ENCODE results near the gene SYNGAP1. TPM values are rescaled to one million over a fixed set of nuclear protein-coding genes. Genes with fewer than 3 reads are reported as not detected.

SYNGAP1 gene
- polyA plus RNA-seq, 1 donor: 21.0 TPM

DNA sequence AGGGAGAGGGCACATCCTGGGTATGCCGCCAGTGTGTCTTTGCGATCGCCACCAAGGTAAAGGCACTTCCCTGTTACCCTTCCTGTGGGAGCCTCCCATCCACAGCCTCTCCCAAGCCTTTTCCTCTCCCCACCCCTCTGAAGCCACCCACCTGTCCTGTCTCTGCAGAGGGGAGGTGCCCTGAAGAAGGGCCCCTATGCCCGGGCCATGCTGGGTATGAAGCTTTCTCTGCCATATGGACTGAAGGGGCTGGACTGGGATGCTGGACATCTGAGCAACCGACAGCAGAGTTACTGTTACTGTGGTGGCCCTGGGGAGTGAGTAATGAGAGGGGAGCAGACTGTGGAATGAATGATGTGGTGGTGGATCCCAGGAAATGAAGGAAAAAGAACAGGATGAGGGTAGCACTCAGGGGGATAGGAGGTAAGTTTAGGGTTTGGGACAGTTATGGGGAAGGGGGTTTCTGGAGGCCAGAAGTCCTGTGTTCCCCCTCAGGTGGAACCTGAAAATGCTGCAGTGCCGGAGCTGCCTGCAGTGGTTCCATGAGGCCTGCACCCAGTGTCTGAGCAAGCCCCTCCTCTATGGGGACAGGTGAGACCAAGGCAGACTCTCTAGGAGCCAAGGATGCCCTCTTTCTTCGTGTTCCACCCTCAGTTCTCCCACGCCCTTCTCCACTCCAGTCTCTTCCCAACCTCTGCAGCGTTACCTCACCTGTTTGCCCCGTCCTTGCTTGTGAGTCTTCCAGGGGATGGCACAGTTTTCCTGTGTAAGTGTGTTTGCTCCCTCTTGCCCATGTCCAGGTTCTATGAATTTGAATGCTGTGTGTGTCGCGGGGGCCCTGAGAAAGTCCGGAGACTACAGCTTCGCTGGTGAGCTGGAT is 6.4 kb upstream of the SYNGAP1 start:
- Histone ChIP-seq H3K9me3 (ENCODE audit: control insufficient read depth, low read depth, low read length) (no peaks in the 10 kb centered on the region), H3K27me3 (ENCODE audit: control insufficient read depth, insufficient read depth, low read length) (no peaks in the 10 kb centered on the region), H3K36me3 (ENCODE audit: control insufficient read depth, insufficient read depth, low read length) (peaks cover 41% of the 10 kb centered on the region), H3K27ac (ENCODE audit: low read length) (no peak overlapping the region), H3K4me3 (ENCODE audit: low read length) (no peak overlapping the region), H3K4me1 (ENCODE audit: control insufficient read depth, insufficient read depth, low read length) (peaks cover 26% of the 10 kb centered on the region)
- WGBS (ENCODE audit: insufficient coverage, low lambda C conversion rate): 100% methylated on average over 1 of the region's 14 CpGs
- no peak for DNase-seq

DNA sequence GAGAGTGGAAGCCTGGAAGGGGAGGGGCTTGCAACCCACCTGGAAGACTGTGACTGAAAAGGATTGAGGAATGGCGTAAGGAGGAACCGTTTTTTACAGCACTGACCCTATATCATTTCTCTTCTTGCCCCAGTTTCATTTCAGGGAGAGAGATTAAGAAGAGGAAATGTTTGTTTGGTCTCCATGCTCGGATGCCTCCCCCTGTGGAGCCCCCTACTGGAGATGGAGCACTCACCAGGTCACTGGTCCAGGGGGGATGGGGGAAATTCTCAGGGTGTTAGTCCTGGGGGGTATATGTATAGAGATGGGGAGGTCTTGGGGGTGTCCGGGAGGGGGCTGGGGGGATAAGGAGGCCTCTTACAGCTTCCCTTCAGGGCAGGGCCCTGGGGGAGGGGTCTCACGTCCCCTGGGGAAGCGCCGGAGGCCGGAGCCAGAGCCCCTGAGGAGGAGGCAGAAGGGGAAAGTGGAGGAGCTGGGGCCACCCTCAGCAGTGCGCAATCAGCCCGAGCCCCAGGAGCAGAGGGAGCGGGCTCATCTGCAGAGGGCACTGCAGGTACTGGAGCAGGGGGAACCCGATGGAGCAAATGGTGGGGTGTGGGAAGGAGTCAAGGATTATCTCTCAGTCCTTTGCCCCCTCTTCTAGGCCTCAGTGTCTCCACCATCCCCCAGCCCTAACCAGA is 5.1 kb upstream of the SYNGAP1 start:
- WGBS (ENCODE audit: insufficient coverage, low lambda C conversion rate): 83% methylated on average over 1 of the region's 12 CpGs
- H3K4me3 ChIP-seq (ENCODE audit: low read length): no peak overlapping the region
- H3K4me1 ChIP-seq (ENCODE audit: control insufficient read depth, insufficient read depth, low read length): peaks cover 34% of the 10 kb centered on the region
- H3K9me3 ChIP-seq (ENCODE audit: control insufficient read depth, low read depth, low read length): no peaks in the 10 kb centered on the region
- H3K27me3 ChIP-seq (ENCODE audit: control insufficient read depth, insufficient read depth, low read length): no peaks in the 10 kb centered on the region
- DNase-seq: no peak
- H3K36me3 ChIP-seq (ENCODE audit: control insufficient read depth, insufficient read depth, low read length): peaks cover 41% of the 10 kb centered on the region
- no peak overlapping the region for H3K27ac ChIP-seq (ENCODE audit: low read length)

DNA sequence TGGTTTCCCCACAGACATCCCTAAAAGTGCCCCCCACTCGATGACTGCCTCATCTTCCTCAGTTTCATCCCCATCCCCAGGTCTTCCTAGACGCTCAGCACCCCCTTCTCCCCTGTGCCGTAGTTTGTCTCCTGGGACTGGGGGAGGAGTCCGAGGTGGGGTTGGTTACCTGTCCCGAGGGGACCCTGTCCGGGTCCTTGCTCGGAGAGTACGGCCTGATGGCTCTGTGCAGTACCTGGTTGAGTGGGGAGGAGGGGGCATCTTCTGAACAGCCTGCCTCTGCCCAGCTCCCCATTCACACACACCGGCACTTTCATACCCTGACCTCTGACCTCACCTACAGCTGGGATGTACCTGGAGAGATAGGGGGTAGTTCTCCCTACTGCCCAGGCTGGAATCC is 4.0 kb upstream of the SYNGAP1 start:
- Histone ChIP-seq H3K4me1 (ENCODE audit: control insufficient read depth, insufficient read depth, low read length) (peaks cover 35% of the 10 kb centered on the region), H3K27me3 (ENCODE audit: control insufficient read depth, insufficient read depth, low read length) (no peaks in the 10 kb centered on the region), H3K36me3 (ENCODE audit: control insufficient read depth, insufficient read depth, low read length) (peaks cover 41% of the 10 kb centered on the region), H3K27ac (ENCODE audit: low read length) (no peak overlapping the region), H3K4me3 (ENCODE audit: low read length) (no peak overlapping the region), H3K9me3 (ENCODE audit: control insufficient read depth, low read depth, low read length) (no peaks in the 10 kb centered on the region)
- DNase-seq: no peak
- no CpG with 5 or more reads among the region's 9 CpGs for WGBS (ENCODE audit: insufficient coverage, low lambda C conversion rate)

DNA sequence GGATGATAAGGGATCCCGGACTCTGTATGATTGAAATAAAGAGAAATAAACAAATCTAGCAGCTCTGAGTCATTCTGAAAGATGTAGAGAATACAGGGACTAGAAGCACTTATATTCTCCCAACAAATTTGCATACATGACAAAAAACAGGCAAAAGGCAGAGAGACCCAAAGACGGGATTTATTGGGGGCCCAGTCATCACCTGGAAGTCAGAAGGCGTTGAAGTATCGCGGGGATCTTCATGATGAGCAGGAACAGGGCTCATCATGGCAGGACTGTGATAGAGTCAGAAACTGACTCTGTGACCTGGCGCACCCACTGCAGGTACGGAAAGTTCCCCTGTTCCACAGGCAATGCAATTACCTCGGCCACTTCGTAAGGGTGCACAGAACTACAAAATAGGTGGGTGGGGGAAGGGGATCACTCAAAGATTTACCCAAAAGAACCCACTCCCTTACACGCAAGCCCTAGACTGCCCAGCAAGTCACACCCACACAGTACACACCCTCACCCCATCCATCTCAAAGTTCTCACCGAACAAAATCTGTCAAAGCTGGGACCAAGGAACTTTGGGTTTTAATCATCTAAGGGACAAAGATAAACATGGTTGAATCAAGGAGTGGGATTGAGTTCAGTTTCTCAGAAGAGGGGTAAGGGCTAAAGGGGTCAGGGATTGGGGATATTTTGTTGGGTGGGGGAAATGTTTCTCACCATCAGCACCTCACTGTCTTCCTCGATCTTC is 3.3 kb upstream of the SYNGAP1 start:
- H3K27ac ChIP-seq (ENCODE audit: low read length): peak overlapping the region; percentile 92
- H3K27me3 ChIP-seq (ENCODE audit: control insufficient read depth, insufficient read depth, low read length): no peaks in the 10 kb centered on the region
- DNase-seq: no peak
- no peaks in the 10 kb centered on the region for H3K9me3 ChIP-seq (ENCODE audit: control insufficient read depth, low read depth, low read length)
- no CpG with 5 or more reads among the region's 12 CpGs for WGBS (ENCODE audit: insufficient coverage, low lambda C conversion rate)
- H3K4me1 ChIP-seq (ENCODE audit: control insufficient read depth, insufficient read depth, low read length): peaks cover 32% of the 10 kb centered on the region
- H3K4me3 ChIP-seq (ENCODE audit: low read length): peak overlapping the region; percentile 69
- peaks cover 41% of the 10 kb centered on the region for H3K36me3 ChIP-seq (ENCODE audit: control insufficient read depth, insufficient read depth, low read length)

DNA sequence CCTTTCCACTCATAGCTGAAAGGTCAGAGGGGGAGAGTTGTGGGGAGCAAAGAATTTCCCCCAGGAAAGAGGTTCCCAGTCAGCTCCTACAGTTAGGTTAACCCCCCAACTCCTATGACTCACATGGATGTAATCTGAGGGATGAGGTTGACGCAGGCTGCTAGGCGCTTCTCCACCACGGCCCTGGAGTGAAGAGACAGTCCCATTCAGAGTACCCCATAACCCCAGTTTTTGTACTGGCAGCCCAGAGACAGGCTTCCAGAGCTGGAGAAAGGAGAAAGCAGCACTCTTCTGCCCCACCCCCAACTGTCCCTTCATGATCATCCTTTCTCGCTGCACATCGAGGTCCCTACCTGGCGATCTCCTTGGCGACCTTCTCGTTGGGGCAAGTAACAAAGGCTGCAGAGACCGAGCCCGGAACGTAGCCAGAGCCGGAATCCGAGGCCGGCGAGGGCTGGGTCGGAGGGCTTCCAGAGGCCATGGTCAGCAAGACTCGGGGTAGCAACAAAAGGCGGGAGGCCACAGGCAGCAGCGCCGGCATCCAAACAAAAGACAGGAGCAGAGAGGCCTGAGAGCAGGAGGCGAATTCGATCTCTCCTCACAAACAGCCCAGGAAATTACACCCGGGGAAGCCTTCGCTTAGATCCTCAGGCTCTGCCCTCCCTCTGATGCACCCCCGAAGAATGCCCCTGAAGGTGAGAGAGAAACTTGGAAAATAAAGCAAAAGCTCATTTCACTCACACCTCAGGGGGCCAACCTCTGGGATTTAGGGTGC is 2.5 kb upstream of the SYNGAP1 start:
- peak overlapping the region; percentile 92 for H3K27ac ChIP-seq (ENCODE audit: low read length)
- peaks cover 38% of the 10 kb centered on the region for H3K36me3 ChIP-seq (ENCODE audit: control insufficient read depth, insufficient read depth, low read length)
- no peaks in the 10 kb centered on the region for H3K27me3 ChIP-seq (ENCODE audit: control insufficient read depth, insufficient read depth, low read length)
- H3K4me1 ChIP-seq (ENCODE audit: control insufficient read depth, insufficient read depth, low read length): peaks cover 25% of the 10 kb centered on the region
- H3K4me3 ChIP-seq (ENCODE audit: low read length): peak overlapping the region; percentile 69
- DNase-seq: no peak
- H3K9me3 ChIP-seq (ENCODE audit: control insufficient read depth, low read depth, low read length): no peaks in the 10 kb centered on the region
- WGBS (ENCODE audit: insufficient coverage, low lambda C conversion rate): 6% methylated on average over 3 of the region's 25 CpGs

DNA sequence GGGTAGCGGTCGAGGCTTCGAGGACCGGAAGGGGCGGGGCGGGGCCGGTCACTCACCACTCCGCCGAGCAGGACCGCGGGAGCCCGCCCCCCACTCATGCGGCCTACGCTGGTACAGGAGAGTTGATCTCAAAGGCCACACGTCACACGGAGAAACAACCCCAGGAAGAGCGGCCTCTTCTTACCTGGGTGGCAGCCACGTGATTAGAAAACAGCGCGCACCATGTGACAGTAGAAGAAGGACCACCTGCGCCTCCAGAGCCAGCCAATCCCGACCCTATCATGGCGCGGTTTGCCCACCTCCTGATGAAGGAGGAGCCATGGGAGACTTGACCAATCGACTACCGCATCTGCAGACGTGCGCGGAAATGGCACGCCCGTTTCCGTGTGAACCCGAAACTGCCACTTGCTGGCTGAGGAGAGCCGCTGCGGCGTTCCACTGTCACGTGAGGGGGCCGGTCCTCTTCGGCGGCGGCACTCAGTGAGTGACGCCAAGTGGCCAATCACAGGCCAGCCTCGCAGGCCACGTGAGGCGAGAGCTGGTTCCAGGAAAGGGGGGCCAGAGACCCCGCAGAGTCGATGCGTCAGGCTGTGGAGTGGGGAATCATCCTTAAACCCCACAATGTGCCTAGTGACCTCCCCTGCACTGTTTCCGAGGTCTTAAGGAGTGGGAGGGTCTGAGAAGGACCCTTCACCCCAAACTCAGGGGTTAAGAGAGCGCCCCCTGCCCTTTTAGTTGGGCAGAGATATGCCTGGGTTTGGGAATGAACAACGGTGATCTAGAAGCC is 1.8 kb upstream of the SYNGAP1 start, which contains the start of gene CUTA:
CUTA (minus strand) TSS at position 205 of the 787 bp plus-strand sequence; CDS start at position 98, 107 bp downstream.
- Histone ChIP-seq H3K4me1 (ENCODE audit: control insufficient read depth, insufficient read depth, low read length) (peaks cover 25% of the 10 kb centered on the region), H3K4me3 (ENCODE audit: low read length) (peak within 1 kb of the TSS; percentile 69), H3K27me3 (ENCODE audit: control insufficient read depth, insufficient read depth, low read length) (no peaks in the 10 kb centered on the region), H3K9me3 (ENCODE audit: control insufficient read depth, low read depth, low read length) (no peaks in the 10 kb centered on the region), H3K27ac (ENCODE audit: low read length) (peak within 1 kb of the TSS; percentile 92), H3K36me3 (ENCODE audit: control insufficient read depth, insufficient read depth, low read length) (peaks cover 30% of the 10 kb centered on the region)
- DNase-seq: peak; percentile 100
- no CpG with 5 or more reads among the region's 51 CpGs for WGBS (ENCODE audit: insufficient coverage, low lambda C conversion rate)

DNA sequence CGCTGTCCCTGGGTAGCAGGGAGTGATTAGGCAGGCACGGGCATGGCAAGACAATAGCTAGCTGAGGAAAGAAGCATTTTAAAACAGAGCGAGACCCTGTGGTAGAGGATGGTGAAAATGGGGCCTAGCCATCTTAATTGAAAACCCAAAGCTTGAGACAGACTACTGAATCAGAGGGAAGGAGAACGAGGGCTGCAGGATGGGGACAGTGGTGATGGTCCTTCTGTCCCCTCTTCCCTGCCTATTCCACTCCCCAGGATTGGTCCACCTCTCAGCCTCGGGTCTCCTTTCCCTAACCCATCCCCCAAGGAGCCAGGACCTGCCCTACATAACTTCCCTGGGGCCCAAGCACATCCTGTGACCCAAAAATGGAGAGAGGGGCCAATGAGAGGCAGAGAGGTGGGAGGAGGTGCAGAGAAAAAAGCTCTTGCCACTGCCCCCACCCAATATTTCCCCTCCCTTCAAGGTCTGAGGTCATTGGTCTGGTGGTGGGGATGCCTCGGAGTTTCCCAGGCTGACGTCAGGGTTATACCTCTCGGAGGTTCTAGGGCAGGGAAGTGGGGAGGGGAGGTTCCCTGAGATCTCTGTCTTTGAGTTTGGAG is 1.1 kb upstream of the SYNGAP1 start:
- DNase-seq: peak in 1 of 2 donors; percentile 32

DNA sequence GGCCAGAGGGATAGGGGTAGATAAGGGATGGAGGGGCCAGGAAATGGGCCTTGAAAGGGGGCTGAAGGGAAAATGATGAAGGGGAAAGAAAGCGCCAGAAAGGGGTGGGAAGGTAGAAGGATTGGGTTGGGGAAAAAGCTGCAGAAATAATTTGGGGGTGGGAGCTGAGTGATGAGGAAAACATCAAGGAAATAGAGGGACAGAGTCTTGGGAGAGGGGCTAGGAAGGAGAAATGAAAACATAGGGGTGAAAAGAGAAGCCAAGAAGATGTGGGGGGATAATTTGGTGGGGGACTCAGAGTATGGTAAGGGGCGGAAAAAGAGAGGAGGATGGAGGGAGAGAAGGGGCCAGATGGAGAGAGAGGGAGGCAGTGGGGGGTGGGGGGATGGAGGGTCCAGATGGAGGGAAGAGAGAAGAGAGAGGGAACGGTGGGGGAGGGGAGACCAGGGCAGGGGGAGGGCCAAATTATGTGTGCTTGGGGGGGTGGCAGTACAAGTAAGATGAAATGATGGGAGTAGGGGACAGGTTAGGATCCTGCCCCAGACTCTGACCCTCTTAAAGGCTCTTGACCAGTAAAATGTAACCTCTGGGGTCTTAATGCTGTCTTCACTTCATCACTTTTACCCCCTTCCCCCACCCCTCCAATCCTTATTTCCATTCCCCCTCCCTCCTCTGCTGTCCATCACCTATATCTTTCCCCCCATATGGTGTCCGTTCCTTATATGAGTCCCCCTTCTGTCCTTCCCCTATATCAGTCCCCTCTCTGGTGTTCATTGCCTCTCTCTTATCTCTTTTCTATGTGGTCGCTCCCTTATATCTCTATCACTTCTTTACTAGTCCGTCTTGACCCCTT is 852 bp downstream of the SYNGAP1 start:
- Histone ChIP-seq H3K4me1 (ENCODE audit: control insufficient read depth, insufficient read depth, low read length) (peaks cover 34% of the 10 kb centered on the region), H3K4me3 (ENCODE audit: low read length) (peak overlapping the region; percentile 21), H3K27me3 (ENCODE audit: control insufficient read depth, insufficient read depth, low read length) (no peaks in the 10 kb centered on the region), H3K27ac (ENCODE audit: low read length) (no peak overlapping the region), H3K9me3 (ENCODE audit: control insufficient read depth, low read depth, low read length) (no peaks in the 10 kb centered on the region), H3K36me3 (ENCODE audit: control insufficient read depth, insufficient read depth, low read length) (peaks cover 5% of the 10 kb centered on the region)
- 63% methylated on average over 4 of the region's 6 CpGs for WGBS (ENCODE audit: insufficient coverage, low lambda C conversion rate)
- DNase-seq: no peak

More for the DNA sequence above, 1.1 kb upstream of the SYNGAP1 start:
- Histone ChIP-seq H3K4me3 (ENCODE audit: low read length) (peak overlapping the region; percentile 44), H3K36me3 (ENCODE audit: control insufficient read depth, insufficient read depth, low read length) (peaks cover 23% of the 10 kb centered on the region), H3K9me3 (ENCODE audit: control insufficient read depth, low read depth, low read length) (no peaks in the 10 kb centered on the region), H3K27ac (ENCODE audit: low read length) (peak overlapping the region; percentile 88), H3K27me3 (ENCODE audit: control insufficient read depth, insufficient read depth, low read length) (no peaks in the 10 kb centered on the region), H3K4me1 (ENCODE audit: control insufficient read depth, insufficient read depth, low read length) (peaks cover 25% of the 10 kb centered on the region)
- WGBS (ENCODE audit: insufficient coverage, low lambda C conversion rate): no CpG with 5 or more reads among the region's 8 CpGs

Measured in large intestine (tissue), 3 donors.